Measurements from ENCODE around the gene TBL1X. TPM values are rescaled to one million over a fixed set of nuclear protein-coding genes. Genes with fewer than 3 reads are reported as not detected.

The TBL1X gene
- total RNA-seq, 6 experiments from 2014 or later, result 34.4 to 53.2 (median 44.9) TPM

- DNase-seq, result no peak
- no peak overlapping the region for H3K27ac Mint-ChIP-seq
- peaks cover 9% of the 10 kb centered on the region; the same call in 1 of the 2 replicates for H3K36me3 Mint-ChIP-seq (ENCODE audit: low read depth)
- no peaks in the 10 kb centered on the region; the same call in 1 of the 2 replicates for H3K27me3 Mint-ChIP-seq (ENCODE audit: insufficient read depth)
- H3K9me3 Mint-ChIP-seq, result no peaks in the 10 kb centered on the region
- no peaks in the 10 kb centered on the region for H3K4me1 Mint-ChIP-seq (ENCODE audit: low read depth)
- no peak overlapping the region for H3K4me3 Mint-ChIP-seq
- no peak for TF ChIP-seq CTCF (IDR thresholded peaks at IDR 0.05)
These were observed 233.7 kb downstream of the TBL1X start for GRCh38 chrX:9698576-9698975.

GRCh38 chrX:9700555-9700954 is 235.7 kb downstream of the TBL1X start:
- Mint-ChIP-seq H3K4me1 (ENCODE audit: low read depth) (no peaks in the 10 kb centered on the region), H3K4me3 (no peak overlapping the region), H3K36me3 (ENCODE audit: low read depth) (peaks cover 9% of the 10 kb centered on the region; the same call in 1 of the 2 replicates), H3K9me3 (no peaks in the 10 kb centered on the region), H3K27ac (no peak overlapping the region), H3K27me3 (ENCODE audit: insufficient read depth) (no peaks in the 10 kb centered on the region; the same call in none of the 2 replicates)
- DNase-seq, result no peak
- no peak for TF ChIP-seq CTCF (IDR thresholded peaks at IDR 0.05)

GRCh38 chrX:9701790-9702189 is 236.9 kb downstream of the TBL1X start:
- DNase-seq, result no peak
- no peaks in the 10 kb centered on the region for H3K9me3 Mint-ChIP-seq
- TF ChIP-seq CTCF (IDR thresholded peaks at IDR 0.05), result no peak
- H3K27ac Mint-ChIP-seq, result no peak overlapping the region
- no peaks in the 10 kb centered on the region for H3K4me1 Mint-ChIP-seq (ENCODE audit: low read depth)
- H3K4me3 Mint-ChIP-seq, result no peak overlapping the region
- no peaks in the 10 kb centered on the region; the same call in none of the 2 replicates for H3K27me3 Mint-ChIP-seq (ENCODE audit: insufficient read depth)
- peaks cover 9% of the 10 kb centered on the region; the same call in 1 of the 2 replicates for H3K36me3 Mint-ChIP-seq (ENCODE audit: low read depth)

- no peak for TF ChIP-seq CTCF (IDR thresholded peaks at IDR 0.05)
- H3K27ac Mint-ChIP-seq, result no peak overlapping the region
- H3K9me3 Mint-ChIP-seq, result no peaks in the 10 kb centered on the region
- DNase-seq, result no peak
- H3K27me3 Mint-ChIP-seq (ENCODE audit: insufficient read depth), result no peaks in the 10 kb centered on the region; the same call in none of the 2 replicates
- H3K36me3 Mint-ChIP-seq (ENCODE audit: low read depth), result peaks cover 9% of the 10 kb centered on the region; the same call in 1 of the 2 replicates
- no peaks in the 10 kb centered on the region for H3K4me1 Mint-ChIP-seq (ENCODE audit: low read depth)
- no peak overlapping the region for H3K4me3 Mint-ChIP-seq
These were observed 238.5 kb downstream of the TBL1X start for GRCh38 chrX:9703406-9703805.

GRCh38 chrX:9704876-9705465 is 240.1 kb downstream of the TBL1X start:
- TF ChIP-seq CTCF (IDR thresholded peaks at IDR 0.05), result no peak

More at GRCh38 chrX:9704876-9705465, 240.1 kb downstream of the TBL1X start:
- Mint-ChIP-seq H3K27me3 (ENCODE audit: insufficient read depth) (no peaks in the 10 kb centered on the region; the same call in none of the 2 replicates), H3K36me3 (ENCODE audit: low read depth) (peaks cover 9% of the 10 kb centered on the region; the same call in 1 of the 2 replicates), H3K4me1 (ENCODE audit: low read depth) (peaks cover 7% of the 10 kb centered on the region), H3K4me3 (no peak overlapping the region), H3K9me3 (no peaks in the 10 kb centered on the region), H3K27ac (no peak overlapping the region)
- no peak for DNase-seq
